ENCODE measurements around the gene PTPRT. TPM values are rescaled to one million over a fixed set of nuclear protein-coding genes. Genes with fewer than 3 reads are reported as not detected.

The PTPRT gene
- total and polyA plus RNA-seq, 10 of the 15 experiments (the other 5 are each of a cell fraction or from before 2014, with no cell fraction given): not detected

DNA sequence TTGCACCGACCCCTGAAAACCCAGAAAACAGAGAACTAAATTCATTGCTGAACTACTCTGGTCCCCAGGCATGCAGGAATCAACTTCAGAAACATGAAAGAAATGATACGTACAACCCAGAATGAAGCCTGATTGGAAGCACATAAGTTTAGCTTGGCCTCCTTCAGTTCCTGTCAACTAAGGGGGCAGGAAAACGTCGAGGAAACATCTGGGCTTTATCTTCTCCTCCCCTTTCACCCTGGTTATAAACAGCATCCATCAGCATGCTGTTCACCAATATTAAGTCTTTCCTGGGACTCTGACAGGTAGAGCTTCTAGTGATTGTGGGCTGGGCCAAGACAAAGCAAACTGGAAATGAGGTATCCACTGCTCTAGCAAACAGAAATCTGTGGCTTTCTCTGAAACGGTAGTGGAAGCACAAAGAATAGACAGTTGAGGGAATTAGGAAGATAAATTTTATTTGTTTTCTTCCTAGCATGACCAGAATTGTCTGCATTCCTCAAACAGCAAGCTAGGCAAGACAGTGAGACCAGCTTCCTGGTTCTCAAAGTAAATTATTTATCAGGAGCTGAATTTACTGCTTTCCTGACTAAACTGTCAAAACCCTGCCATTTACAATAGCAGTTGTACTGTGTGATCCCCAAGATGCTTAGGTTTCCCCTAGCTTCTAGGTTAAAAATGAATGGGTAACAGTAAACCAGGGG lies 134.4 kb downstream of the PTPRT start:
- FAIRE-seq (no peak), DNase-seq (ENCODE audit: low read depth, low spot score) (no peak), ATAC-seq (no peak)
- ChIA-PET CTCF (no interaction called here), POLR2A (interaction anchor here (0.7 kb wide), 1 partner anchor 1950 kb away, joined by 3 read pairs; no protein-coding TSS in a partner anchor), RAD21 (ENCODE audit: unreplicated experiment) (no interaction called here), SMC1A (ENCODE audit: uncharacterized antibody, unreplicated experiment) (interaction anchor here (0.9 kb wide), 1 partner anchor 9 kb away, joined by 3 read pairs; no protein-coding TSS in a partner anchor)
- 12% methylated on average over 5 of the region's 5 CpGs for WGBS (ENCODE audit: insufficient coverage, insufficient replicate concordance, low lambda C conversion rate, missing lambda C conversion rate)
- Histone ChIP-seq H3K4me3 (no peak overlapping the region), H3K27ac (ENCODE audit: control insufficient read depth, insufficient read depth) (no peak overlapping the region), H3K4me2 (ENCODE audit: control insufficient read depth, insufficient read depth) (no peak overlapping the region), H3K27me3 (replicated peaks in 1 of 2; ENCODE audit: control insufficient read depth in 2 of 2, insufficient read depth in 2 of 2, low read length in 1 of 2) (no peaks in the 10 kb centered on the region), H3K9me3 (replicated peaks; ENCODE audit: control insufficient read depth, insufficient read depth, low read length) (no peaks in the 10 kb centered on the region), H3K9ac (ENCODE audit: control insufficient read depth, insufficient read depth, low read length) (no peak overlapping the region), H3K4me1 (ENCODE audit: control insufficient read depth, insufficient read depth, low read length) (no peaks in the 10 kb centered on the region), H2AFZ (ENCODE audit: control insufficient read depth, low read depth, low read length) (no peak overlapping the region), H4K20me1 (ENCODE audit: control insufficient read depth, insufficient read depth) (peaks cover 3% of the 10 kb centered on the region; the same call in 1 of the 2 replicates), H3K79me2 (ENCODE audit: control insufficient read depth, insufficient read depth, low read length) (no peaks in the 10 kb centered on the region), H3K36me3 (ENCODE audit: control insufficient read depth in 2 of 2, insufficient read depth in 2 of 2, low read length in 1 of 2) (no peaks in the 10 kb centered on the region)
- no TSS peak for BruUV-seq (replicated peaks)
- TF ChIP-seq, protein P1, sequence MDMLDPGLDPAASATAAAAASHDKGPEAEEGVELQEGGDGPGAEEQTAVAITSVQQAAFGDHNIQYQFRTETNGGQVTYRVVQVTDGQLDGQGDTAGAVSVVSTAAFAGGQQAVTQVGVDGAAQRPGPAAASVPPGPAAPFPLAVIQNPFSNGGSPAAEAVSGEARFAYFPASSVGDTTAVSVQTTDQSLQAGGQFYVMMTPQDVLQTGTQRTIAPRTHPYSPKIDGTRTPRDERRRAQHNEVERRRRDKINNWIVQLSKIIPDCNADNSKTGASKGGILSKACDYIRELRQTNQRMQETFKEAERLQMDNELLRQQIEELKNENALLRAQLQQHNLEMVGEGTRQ (IDR thresholded peaks at IDR 0.05; ENCODE audit: borderline replicate concordance, low read depth, low read length): no peak
- no peak for TF ChIP-seq CBX5 (IDR thresholded peaks at IDR 0.05; ENCODE audit: low read depth)
- intact Hi-C loops (cut with micrococcal nuclease; ENCODE audit: unreplicated experiment) (no loop called here), in situ Hi-C loops (cut with MboI) (no loop called here)

DNA sequence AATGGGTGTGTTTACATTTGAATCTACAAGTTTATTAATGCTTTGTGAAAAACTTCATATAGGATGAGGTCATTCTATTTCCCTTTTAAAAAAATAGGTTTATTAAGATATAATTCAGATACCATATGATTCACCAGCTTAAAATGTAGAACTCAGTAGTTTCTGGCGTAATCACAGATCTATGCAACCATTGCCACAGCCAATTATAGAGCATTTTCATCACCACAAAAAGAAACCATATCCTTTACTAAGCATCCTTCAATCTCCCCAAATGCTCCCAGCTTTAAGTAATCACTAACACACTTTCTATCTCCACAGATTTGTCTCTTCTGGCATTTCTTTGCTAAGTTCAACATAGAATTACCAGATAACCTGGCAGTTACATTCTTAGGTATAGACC lies 137.2 kb downstream of the PTPRT start:
- CTCF ChIA-PET: interaction anchor here (1.3 kb wide), 1 partner anchor 11 kb away, joined by 4 read pairs; no protein-coding TSS in a partner anchor
- Histone ChIP-seq H3K36me3 (ENCODE audit: control insufficient read depth in 2 of 2, insufficient read depth in 2 of 2, low read length in 1 of 2) (no peaks in the 10 kb centered on the region), H2AFZ (ENCODE audit: control insufficient read depth, low read depth, low read length) (no peak overlapping the region), H3K9me3 (replicated peaks; ENCODE audit: control insufficient read depth, insufficient read depth, low read length) (no peaks in the 10 kb centered on the region), H3K4me1 (ENCODE audit: control insufficient read depth, insufficient read depth, low read length) (no peaks in the 10 kb centered on the region), H3K4me2 (ENCODE audit: control insufficient read depth, insufficient read depth) (no peak overlapping the region), H3K27me3 (replicated peaks in 1 of 2; ENCODE audit: control insufficient read depth in 2 of 2, insufficient read depth in 2 of 2, low read length in 1 of 2) (no peaks in the 10 kb centered on the region), H4K20me1 (ENCODE audit: control insufficient read depth, insufficient read depth) (peaks cover 3% of the 10 kb centered on the region; the same call in 1 of the 2 replicates), H3K9ac (ENCODE audit: control insufficient read depth, insufficient read depth, low read length) (no peak overlapping the region), H3K27ac (ENCODE audit: control insufficient read depth, insufficient read depth) (no peak overlapping the region), H3K79me2 (ENCODE audit: control insufficient read depth, insufficient read depth, low read length) (no peaks in the 10 kb centered on the region), H3K4me3 (no peak overlapping the region)
- RAD21 ChIA-PET (ENCODE audit: unreplicated experiment): no interaction called here
- SMC1A ChIA-PET (ENCODE audit: uncharacterized antibody, unreplicated experiment): no interaction called here
- no peak for DNase-seq (ENCODE audit: low read depth, low spot score)
- no peak for FAIRE-seq
- intact Hi-C loops (cut with micrococcal nuclease; ENCODE audit: unreplicated experiment) (no loop called here), in situ Hi-C loops (cut with MboI) (no loop called here)
- BruUV-seq (replicated peaks): no TSS peak
- ATAC-seq: no peak
- POLR2A ChIA-PET: no interaction called here
- TF ChIP-seq CHD1 (IDR thresholded peaks at IDR 0.05; ENCODE audit: low read depth, low read length): no peak
- WGBS (ENCODE audit: insufficient coverage, insufficient replicate concordance, low lambda C conversion rate, missing lambda C conversion rate): 0% methylated on average over 1 of the region's 1 CpG
